Activated CD8-positive, alpha-beta T cell treated with anti-CD3 and anti-CD28 coated beads, Interleukin-2, amount 10 ng/mL, durations not matched to agents 7 days and 5 days (primary cell): Measurements from ENCODE around the gene GPD1. TPM values are rescaled to one million over a fixed set of nuclear protein-coding genes. Genes with fewer than 3 reads are reported as not detected.
A peak's percentile ranks its signal among the peaks of the same experiment; 100 is the strongest.

Source experiments
- ATAC-seq: fragments of 150-1000 bp; cut with Tn5 transposase; one replicate; pipeline ENCODE4 v1.10.0; 2021; ENCODE audit warnings: moderate library complexity
- CTCF ChIA-PET: fragments of 350-600 bp; sonication (Branson Sonifier 250); formaldehyde crosslinking; loops from one replicate; lab custom pipeline; 2021; ENCODE audit warnings: antibody characterized with exemption; lab: Charles Lee
- POLR2A ChIA-PET: fragments of 350-600 bp; sonication (Branson Sonifier 250); formaldehyde crosslinking; loops from one replicate; lab custom pipeline; 2021; ENCODE audit warnings: antibody characterized with exemption; lab: Charles Lee
- DNase-seq: peaks from one replicate; pipeline ENCODE4 v3.0.0-alpha.2; 2020
- H3K27ac Mint-ChIP-seq: one replicate; pipeline ENCODE4 v1.8.0; 2021; ENCODE audit warnings: mild to moderate bottlenecking, mixed read lengths
- H3K27me3 Mint-ChIP-seq: one replicate; pipeline ENCODE4 v1.8.0; 2021; ENCODE audit warnings: low read depth, mixed read lengths
- H3K36me3 Mint-ChIP-seq: one replicate; pipeline ENCODE4 v1.8.0; 2021; ENCODE audit warnings: low read depth, mixed read lengths
- H3K4me1 Mint-ChIP-seq: one replicate; pipeline ENCODE4 v1.8.0; 2021; ENCODE audit warnings: low read depth, mixed read lengths
- H3K4me3 Mint-ChIP-seq: one replicate; pipeline ENCODE4 v1.8.0; 2021; ENCODE audit warnings: mild to moderate bottlenecking, mixed read lengths
- H3K9me3 Mint-ChIP-seq: one replicate; pipeline ENCODE4 v1.8.0; 2022; ENCODE audit warnings: mixed read lengths; ENCODE audit not compliant: insufficient read depth
- total RNA-seq, 2 experiments: library from RNA; stranded (reverse); gene quantifications; one replicate each; pipeline ENCODE4 v1.2.3, GENCODE V29; 2021

The GPD1 gene
- total RNA-seq, 2 experiments from 2014 or later, result 0.23 to 0.82 TPM

- Mint-ChIP-seq H3K9me3 (no peaks in the 10 kb centered on the region), H3K4me1 (peaks cover 29% of the 10 kb centered on the region), H3K27me3 (no peaks in the 10 kb centered on the region), H3K4me3 (peak overlapping the region; percentile 90), H3K36me3 (peaks cover 33% of the 10 kb centered on the region), H3K27ac (peak overlapping the region; percentile 92)
- ATAC-seq (no peak), DNase-seq (no peak)
- POLR2A ChIA-PET, result interaction anchor here (1.0 to 3.4 kb wide), 7 partner anchors 8 to 242 kb away, joined by 3 to 44 read pairs (median 6); partner anchors contain the start of genes BCDIN3D, CERS5 and COX14
- CTCF ChIA-PET, result interaction anchor here (0.7 to 11.9 kb wide), 20 partner anchors 8 to 903 kb away, joined by 3 to 144 read pairs (median 4); partner anchors contain the start of genes COX14 and GPD1
These were observed 18.2 kb upstream of the GPD1 start for GRCh38 chr12:50085615-50086072.

GRCh38 chr12:50086148-50086547 lies 17.7 kb upstream of the GPD1 start:
- CTCF ChIA-PET, result interaction anchor here (0.9 to 11.9 kb wide), 7 partner anchors 13 to 90 kb away, joined by 3 to 144 read pairs (median 10); partner anchors contain the start of gene COX14
- no peak for ATAC-seq
- Mint-ChIP-seq H3K27me3 (no peaks in the 10 kb centered on the region), H3K36me3 (peaks cover 36% of the 10 kb centered on the region), H3K9me3 (no peaks in the 10 kb centered on the region), H3K4me1 (peaks cover 29% of the 10 kb centered on the region), H3K27ac (peak overlapping the region; percentile 92), H3K4me3 (peak overlapping the region; percentile 90)
- POLR2A ChIA-PET, result interaction anchor here (2.4 to 3.4 kb wide), 2 partner anchors 26 to 80 kb away, joined by 17 to 44 read pairs; partner anchors contain the start of genes CERS5 and COX14
- DNase-seq, result no peak

GRCh38 chr12:50087151-50087550 lies 16.7 kb upstream of the GPD1 start:
- H3K27ac Mint-ChIP-seq, result no peak overlapping the region
- peaks cover 43% of the 10 kb centered on the region for H3K36me3 Mint-ChIP-seq
- ATAC-seq, result no peak
- no peak for DNase-seq
- H3K4me1 Mint-ChIP-seq, result peaks cover 32% of the 10 kb centered on the region
- no peaks in the 10 kb centered on the region for H3K9me3 Mint-ChIP-seq
- no peaks in the 10 kb centered on the region for H3K27me3 Mint-ChIP-seq
- CTCF ChIA-PET, result interaction anchor here (0.9 to 11.9 kb wide), 12 partner anchors 25 to 227 kb away, joined by 3 to 144 read pairs (median 6); partner anchors contain the start of genes CERS5, COX14 and RACGAP1
- POLR2A ChIA-PET, result interaction anchor here (0.8 kb wide), 1 partner anchor 21 kb away, joined by 3 read pairs; no protein-coding TSS in a partner anchor
- no peak overlapping the region for H3K4me3 Mint-ChIP-seq

GRCh38 chr12:50087995-50088394 lies 15.8 kb upstream of the GPD1 start:
- CTCF ChIA-PET, result interaction anchor here (0.6 to 11.9 kb wide), 15 partner anchors 16 to 227 kb away, joined by 3 to 144 read pairs (median 6); partner anchors contain the start of genes CERS5, COX14, GPD1 and RACGAP1
- Mint-ChIP-seq H3K27ac (peak overlapping the region; percentile 17), H3K27me3 (no peaks in the 10 kb centered on the region), H3K36me3 (peaks cover 43% of the 10 kb centered on the region), H3K4me1 (peaks cover 32% of the 10 kb centered on the region), H3K9me3 (no peaks in the 10 kb centered on the region), H3K4me3 (no peak overlapping the region)
- no peak for DNase-seq
- POLR2A ChIA-PET, result interaction anchor here (0.6 to 0.8 kb wide), 2 partner anchors 22 to 35 kb away, joined by 3 to 4 read pairs; no protein-coding TSS in a partner anchor
- ATAC-seq, result no peak

- no peak overlapping the region for H3K4me3 Mint-ChIP-seq
- ATAC-seq (peak; percentile 43), DNase-seq (peak; percentile 78)
- ChIA-PET CTCF (interaction anchor here (0.6 to 11.9 kb wide), 19 partner anchors 15 to 311 kb away, joined by 3 to 144 read pairs (median 5); partner anchors contain the start of genes CERS5, COX14, GPD1 and RACGAP1), POLR2A (interaction anchor here (0.6 kb wide), 1 partner anchor 34 kb away, joined by 4 read pairs; no protein-coding TSS in a partner anchor)
- H3K9me3 Mint-ChIP-seq, result no peaks in the 10 kb centered on the region
- no peak overlapping the region for H3K27ac Mint-ChIP-seq
- H3K27me3 Mint-ChIP-seq, result no peaks in the 10 kb centered on the region
- H3K4me1 Mint-ChIP-seq, result peaks cover 27% of the 10 kb centered on the region
- H3K36me3 Mint-ChIP-seq, result peaks cover 45% of the 10 kb centered on the region
These were observed 15.1 kb upstream of the GPD1 start for GRCh38 chr12:50088577-50089335.

- DNase-seq (no peak), ATAC-seq (no peak)
- ChIA-PET CTCF (interaction anchor here (0.7 to 11.9 kb wide), 14 partner anchors 9 to 312 kb away, joined by 3 to 144 read pairs (median 4); partner anchors contain the start of genes COX14 and GPD1), POLR2A (interaction anchor here (1.4 kb wide), 1 partner anchor 22 kb away, joined by 6 read pairs; the partner anchor contains the start of gene COX14)
- Mint-ChIP-seq H3K27ac (no peak overlapping the region), H3K36me3 (peaks cover 51% of the 10 kb centered on the region), H3K9me3 (no peaks in the 10 kb centered on the region), H3K27me3 (no peaks in the 10 kb centered on the region), H3K4me1 (peaks cover 24% of the 10 kb centered on the region), H3K4me3 (no peak overlapping the region)
These were observed 14.1 kb upstream of the GPD1 start for GRCh38 chr12:50089730-50090129.

GRCh38 chr12:50090391-50090790 lies 13.4 kb upstream of the GPD1 start:
- H3K36me3 Mint-ChIP-seq, result peaks cover 57% of the 10 kb centered on the region
- no peak overlapping the region for H3K27ac Mint-ChIP-seq
- DNase-seq (no peak), ATAC-seq (no peak)
- CTCF ChIA-PET, result interaction anchor here (1.1 to 11.9 kb wide), 8 partner anchors 22 to 123 kb away, joined by 3 to 144 read pairs (median 5); partner anchors contain the start of gene COX14
- POLR2A ChIA-PET, result interaction anchor here (1.4 kb wide), 1 partner anchor 21 kb away, joined by 6 read pairs; the partner anchor contains the start of gene COX14
- peaks cover 24% of the 10 kb centered on the region for H3K4me1 Mint-ChIP-seq
- H3K9me3 Mint-ChIP-seq, result no peaks in the 10 kb centered on the region
- no peak overlapping the region for H3K4me3 Mint-ChIP-seq
- no peaks in the 10 kb centered on the region for H3K27me3 Mint-ChIP-seq

GRCh38 chr12:50097952-50098351 lies 5.9 kb upstream of the GPD1 start:
- Mint-ChIP-seq H3K27ac (no peak overlapping the region), H3K27me3 (no peaks in the 10 kb centered on the region), H3K9me3 (no peaks in the 10 kb centered on the region), H3K4me3 (no peak overlapping the region), H3K36me3 (peaks cover 66% of the 10 kb centered on the region), H3K4me1 (no peaks in the 10 kb centered on the region)
- ChIA-PET POLR2A (interaction anchor here (0.9 to 1.1 kb wide), 2 partner anchors 13 to 14 kb away, joined by 3 read pairs; partner anchors contain the start of genes COX14 and SMARCD1), CTCF (interaction anchor here (1.2 to 2.1 kb wide), 2 partner anchors 8 to 14 kb away, joined by 3 to 14 read pairs; partner anchors contain the start of gene COX14)
- ATAC-seq (no peak), DNase-seq (no peak)

GRCh38 chr12:50099302-50100008 lies 4.4 kb upstream of the GPD1 start:
- Mint-ChIP-seq H3K4me1 (no peaks in the 10 kb centered on the region), H3K36me3 (peaks cover 60% of the 10 kb centered on the region), H3K9me3 (no peaks in the 10 kb centered on the region), H3K4me3 (no peak overlapping the region), H3K27me3 (no peaks in the 10 kb centered on the region), H3K27ac (no peak overlapping the region)
- DNase-seq (no peak), ATAC-seq (no peak)
- CTCF ChIA-PET, result interaction anchor here (1.0 to 1.2 kb wide), 3 partner anchors 10 to 15 kb away, joined by 3 to 5 read pairs (median 3); partner anchors contain the start of gene SMARCD1
- POLR2A ChIA-PET, result no interaction called here

- ChIA-PET CTCF (interaction anchor here (0.7 to 4.5 kb wide), 2 partner anchors 11 to 30 kb away, joined by 3 to 42 read pairs; partner anchors contain the start of gene COX14), POLR2A (no interaction called here)
- no peaks in the 10 kb centered on the region for H3K4me1 Mint-ChIP-seq
- no peaks in the 10 kb centered on the region for H3K9me3 Mint-ChIP-seq
- ATAC-seq, result no peak
- H3K27ac Mint-ChIP-seq, result no peak overlapping the region
- H3K36me3 Mint-ChIP-seq, result peaks cover 50% of the 10 kb centered on the region
- no peaks in the 10 kb centered on the region for H3K27me3 Mint-ChIP-seq
- no peak for DNase-seq
- no peak overlapping the region for H3K4me3 Mint-ChIP-seq
These were observed 3.2 kb upstream of the GPD1 start for GRCh38 chr12:50100561-50100960.
